Left lobe of liver (tissue), 2 donors: ENCODE results near the gene FAM90A1. TPM values are rescaled to one million over a fixed set of nuclear protein-coding genes. Genes with fewer than 3 reads are reported as not detected.
"Not testable (repeated sequence)": the region's sequence is repeated elsewhere in the genome, so short reads cannot be mapped to it uniquely, and the experiment has no call there.

ENCODE experiments used
- ATAC-seq: fragments of 200-7000 bp; cut with Tn5 transposase; one replicate; pipeline ENCODE4 v1.9.1; 2020; ENCODE audit warnings: mild to moderate bottlenecking, moderate library complexity
- DNase-seq: peaks from one replicate; pipeline ENCODE4 v3.0.0-alpha.2; 2020; ENCODE audit warnings: low spot score
- total RNA-seq: library from RNA; stranded (reverse); gene quantifications from one replicate; pipeline ENCODE4 v1.2.1, GENCODE V29; 2021
- donor health status: DM: no; HTN: no; CAD: no; lungs with moderate emphysema.
- donor health status: DM: no; HTN: yes; CAD: no.

Gene FAM90A1, protein sequence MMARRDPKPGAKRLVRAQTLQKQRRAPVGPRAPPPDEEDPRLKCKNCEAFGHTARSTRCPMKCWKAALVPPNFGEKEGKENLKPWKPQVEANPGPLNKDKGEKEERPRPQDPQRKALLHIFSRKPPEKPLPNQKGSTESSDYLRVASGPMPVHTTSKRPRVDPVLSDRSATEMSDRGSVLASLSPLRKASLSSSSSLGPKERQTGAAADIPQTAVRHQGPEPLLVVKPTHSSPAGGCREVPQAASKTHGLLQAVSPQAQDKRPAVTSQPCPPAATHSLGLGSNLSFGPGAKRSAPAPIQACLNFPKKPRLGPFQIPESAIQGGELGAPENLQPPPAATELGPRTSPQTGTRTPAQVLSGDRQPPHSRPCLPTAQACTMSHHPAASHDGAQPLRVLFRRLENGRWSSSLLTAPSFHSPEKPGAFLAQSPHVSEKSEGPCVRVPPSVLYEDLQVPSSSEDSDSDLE
- total RNA-seq, result not detected

DNA sequence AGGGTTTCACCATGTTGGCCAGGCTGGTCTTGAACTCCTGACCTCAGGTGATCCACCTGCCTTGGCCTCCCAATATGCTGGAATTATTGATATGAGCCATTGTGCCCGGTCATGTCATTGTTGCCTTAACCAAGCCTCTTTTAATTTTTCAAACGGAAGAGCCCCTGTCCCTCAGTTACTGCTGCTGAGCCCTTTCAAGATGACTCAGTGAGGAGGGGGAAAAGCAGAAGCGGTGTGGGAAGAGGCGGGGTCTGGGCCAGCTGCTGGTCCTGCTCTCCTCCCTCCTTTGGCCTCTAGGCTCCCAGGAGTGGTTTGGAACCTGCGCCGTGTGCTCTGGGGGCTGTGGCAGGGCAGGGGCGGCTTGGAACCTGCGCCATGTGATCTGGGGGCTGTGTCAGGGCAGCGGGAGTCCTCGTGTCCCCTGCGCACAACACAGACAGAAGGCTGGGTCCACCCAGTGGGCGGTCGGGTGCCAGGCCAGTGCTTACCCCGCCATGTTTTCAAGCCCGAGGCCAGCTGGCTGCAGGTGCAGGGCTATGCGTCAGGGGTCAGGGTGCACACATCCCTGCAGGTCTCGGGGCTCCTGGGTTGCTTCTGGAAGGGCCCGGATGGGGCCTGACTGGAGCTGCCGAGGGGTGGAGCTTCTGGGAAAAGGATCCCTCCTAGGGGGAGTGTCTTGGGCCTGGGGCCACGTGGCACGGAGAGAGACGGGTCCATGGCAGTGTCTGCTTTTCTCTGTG, at the start of gene FAM90A1:
Gene FAM90A1 (minus strand): TSS at position 627 of the 740 bp plus-strand sequence. CDS start 2,786 bp downstream, outside the sequence.
- not testable (repeated sequence) for ATAC-seq, DNase-seq

DNA sequence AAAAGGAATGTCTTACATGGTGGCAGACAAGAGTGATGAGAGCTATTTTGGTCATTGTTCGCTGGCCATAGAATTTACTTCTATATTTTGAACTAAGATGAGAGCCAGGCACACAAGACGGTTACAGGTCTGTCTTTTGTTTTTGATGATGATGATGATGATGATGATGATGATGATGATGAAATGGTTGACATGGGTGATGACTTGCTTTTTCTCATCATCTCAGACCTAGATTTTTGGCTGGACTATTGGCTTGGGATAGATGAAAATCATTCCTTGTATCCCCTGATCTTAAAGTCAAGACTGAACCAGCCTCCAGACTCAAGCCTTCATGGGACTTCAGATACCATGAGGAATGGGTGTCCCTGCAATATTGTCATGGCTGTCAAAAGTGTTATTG, 49.0 kb upstream of the FAM90A1 start:
- not testable (repeated sequence) for ATAC-seq, DNase-seq

DNA sequence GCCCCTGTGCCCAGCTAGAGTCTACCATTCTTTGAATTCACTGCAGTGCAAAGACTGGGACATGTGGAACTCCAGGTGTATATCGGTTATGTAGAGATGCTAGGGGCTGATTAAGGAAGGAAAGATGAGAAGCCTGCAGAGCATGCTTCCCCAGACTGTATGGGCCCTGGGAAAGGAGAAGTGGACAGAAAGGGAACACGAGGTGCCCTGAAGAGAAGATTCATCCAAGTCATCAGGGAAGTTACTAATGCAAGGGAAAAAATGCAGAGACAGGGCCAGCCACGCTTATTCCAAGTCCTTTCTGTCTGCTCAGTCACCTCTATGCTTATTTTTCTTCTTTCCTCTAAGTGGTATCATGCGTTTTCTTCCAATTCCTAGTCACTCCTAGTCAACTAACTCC, 39.3 kb upstream of the FAM90A1 start:
- DNase-seq, ATAC-seq: not testable (repeated sequence)

DNA sequence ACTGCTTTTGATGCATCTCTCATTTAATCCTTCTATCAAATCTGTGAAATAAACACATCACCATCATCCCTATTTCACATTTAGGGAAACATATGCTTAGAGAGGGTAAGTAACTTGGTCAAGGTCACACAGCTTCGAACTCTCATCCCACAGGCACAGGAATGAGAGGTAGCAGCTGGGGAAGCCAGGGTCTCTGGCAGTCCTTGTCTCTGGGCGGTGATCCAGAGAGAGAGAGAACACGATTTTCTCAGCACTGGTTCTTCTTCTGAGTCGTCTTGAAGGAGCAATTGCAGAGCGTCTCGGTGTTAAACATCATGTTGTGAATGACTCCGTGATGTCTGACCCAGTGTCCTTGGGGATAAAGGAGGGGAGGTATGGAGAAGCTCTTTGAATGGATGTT, 36.8 kb upstream of the FAM90A1 start:
- not testable (repeated sequence) for DNase-seq, ATAC-seq

DNA sequence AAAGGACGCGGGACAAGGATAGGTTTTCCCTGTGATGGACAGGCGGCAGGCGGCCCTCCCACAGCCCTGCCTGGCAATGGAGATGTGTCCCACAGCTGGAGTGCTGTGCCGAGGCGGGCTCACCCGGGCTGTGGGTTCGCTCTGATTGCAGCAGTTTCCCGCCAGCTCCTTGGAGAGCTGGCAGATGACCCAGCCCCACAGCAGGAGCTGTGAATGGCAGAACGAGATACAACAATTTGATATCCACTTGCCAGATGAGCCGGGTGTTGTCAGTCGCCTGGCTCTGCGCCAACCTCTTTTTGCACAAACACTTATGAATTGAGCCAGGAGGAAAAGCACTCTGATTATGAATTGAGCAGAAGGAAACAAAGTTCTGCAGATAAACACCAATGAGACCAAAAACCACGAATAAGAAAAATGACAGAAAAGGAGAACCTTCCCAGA, 33.7 kb upstream of the FAM90A1 start:
- not testable (repeated sequence) for DNase-seq, ATAC-seq

DNA sequence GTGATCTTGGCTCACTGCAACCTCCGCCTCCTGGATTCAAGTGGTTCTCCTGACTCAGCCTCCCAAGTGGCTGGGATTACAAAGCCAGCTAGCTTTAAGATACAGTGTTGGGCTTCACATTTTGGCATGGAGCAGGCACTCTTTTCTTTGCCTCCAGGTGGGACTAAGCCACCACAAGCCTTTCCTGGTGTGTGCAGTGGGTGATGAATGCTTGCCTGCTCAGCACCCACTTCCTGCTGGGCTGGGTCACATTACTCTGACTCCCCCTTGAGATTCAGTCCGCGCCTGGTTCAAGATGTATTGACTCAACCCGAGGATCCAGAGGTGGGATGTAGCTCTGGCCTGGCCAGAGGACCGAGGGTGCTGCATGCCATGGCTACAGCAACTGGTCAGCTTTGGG, 28.9 kb upstream of the FAM90A1 start:
- ATAC-seq, DNase-seq: not testable (repeated sequence)

GRCh38 chr12:8254705-8255104, 27.3 kb upstream of the FAM90A1 start:
- ATAC-seq, DNase-seq: not testable (repeated sequence)

GRCh38 chr12:8252056-8252818, 24.8 kb upstream of the FAM90A1 start:
- DNase-seq, result not testable (repeated sequence)

GRCh38 chr12:8251616-8252015, 24.2 kb upstream of the FAM90A1 start:
- not testable (repeated sequence) for DNase-seq, ATAC-seq

More at GRCh38 chr12:8252056-8252818, 24.8 kb upstream of the FAM90A1 start:
- ATAC-seq, result not testable (repeated sequence)

GRCh38 chr12:8246941-8247535, 19.6 kb upstream of the FAM90A1 start:
- not testable (repeated sequence) for DNase-seq, ATAC-seq

DNA sequence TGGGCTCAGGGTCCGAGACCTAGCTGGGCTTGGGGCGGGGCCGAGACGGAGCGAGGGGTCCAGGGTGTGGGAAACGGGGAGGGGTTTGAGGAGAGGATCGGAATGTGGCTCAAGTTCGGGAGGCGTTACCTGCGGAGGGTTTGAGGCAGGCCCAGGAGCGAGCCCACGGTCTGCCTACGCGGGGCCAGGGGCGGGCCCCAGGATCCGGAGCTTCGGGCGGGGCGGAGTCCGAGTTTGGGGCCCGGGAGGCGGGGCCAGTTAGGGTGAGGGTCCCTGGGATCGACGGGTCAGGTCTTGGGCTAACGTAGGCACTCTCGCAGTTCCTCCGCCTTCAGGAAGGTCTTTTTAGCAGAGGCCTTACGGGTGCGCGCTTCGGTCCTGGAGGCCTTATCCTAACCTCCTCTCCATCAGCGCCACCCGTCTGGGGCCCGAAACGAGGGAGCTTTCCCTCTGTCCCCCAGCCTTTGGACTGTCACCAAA, 16.3 kb upstream of the FAM90A1 start:
- not testable (repeated sequence) for ATAC-seq, DNase-seq

DNA sequence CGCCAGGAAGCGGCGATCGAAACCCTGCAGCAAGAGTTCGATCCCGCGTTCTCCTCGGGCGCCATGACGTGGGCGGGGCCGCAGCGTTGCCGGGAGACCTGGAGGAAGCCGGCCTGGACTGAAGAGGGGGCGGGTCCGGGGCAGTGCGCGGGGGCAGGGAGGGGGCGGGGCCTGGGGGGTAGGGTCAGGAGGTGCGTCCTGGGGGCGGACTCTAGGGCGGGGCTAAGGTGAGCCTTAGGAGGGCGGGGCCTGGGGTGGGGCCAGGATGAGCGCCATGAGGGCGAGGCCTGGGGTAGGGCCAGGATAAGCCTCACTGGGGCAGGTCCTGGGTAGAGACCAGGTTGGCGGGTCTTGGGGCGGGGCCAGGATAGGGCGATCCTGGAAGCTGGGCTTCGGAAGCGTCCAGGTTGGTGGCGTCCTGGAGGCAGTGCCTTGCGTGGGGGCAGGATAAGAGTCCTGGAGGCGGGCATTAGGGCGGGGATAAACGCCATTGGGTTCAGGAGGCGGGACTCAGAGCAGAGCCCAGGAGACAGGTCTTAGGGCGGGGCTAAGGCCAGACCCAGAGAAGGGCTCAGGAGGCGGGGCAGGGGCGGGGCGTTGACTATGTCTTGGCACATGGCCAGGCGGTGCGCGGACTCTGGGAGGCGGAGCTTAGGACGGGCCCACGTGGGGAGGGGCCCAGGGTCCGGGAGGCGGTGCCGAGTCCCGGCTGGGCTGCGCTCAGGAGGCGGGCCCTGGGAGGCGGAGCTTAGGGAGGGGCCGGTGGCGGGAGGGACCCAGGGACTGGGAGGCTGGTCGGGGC, 15.7 kb upstream of the FAM90A1 start:
- DNase-seq, result peak; percentile 100

GRCh38 chr12:8242622-8242879, 15.1 kb upstream of the FAM90A1 start:
- not testable (repeated sequence) for DNase-seq
- peak; percentile 5 for ATAC-seq

More for the DNA sequence above, 15.7 kb upstream of the FAM90A1 start:
- peak; percentile 100 for ATAC-seq

DNA sequence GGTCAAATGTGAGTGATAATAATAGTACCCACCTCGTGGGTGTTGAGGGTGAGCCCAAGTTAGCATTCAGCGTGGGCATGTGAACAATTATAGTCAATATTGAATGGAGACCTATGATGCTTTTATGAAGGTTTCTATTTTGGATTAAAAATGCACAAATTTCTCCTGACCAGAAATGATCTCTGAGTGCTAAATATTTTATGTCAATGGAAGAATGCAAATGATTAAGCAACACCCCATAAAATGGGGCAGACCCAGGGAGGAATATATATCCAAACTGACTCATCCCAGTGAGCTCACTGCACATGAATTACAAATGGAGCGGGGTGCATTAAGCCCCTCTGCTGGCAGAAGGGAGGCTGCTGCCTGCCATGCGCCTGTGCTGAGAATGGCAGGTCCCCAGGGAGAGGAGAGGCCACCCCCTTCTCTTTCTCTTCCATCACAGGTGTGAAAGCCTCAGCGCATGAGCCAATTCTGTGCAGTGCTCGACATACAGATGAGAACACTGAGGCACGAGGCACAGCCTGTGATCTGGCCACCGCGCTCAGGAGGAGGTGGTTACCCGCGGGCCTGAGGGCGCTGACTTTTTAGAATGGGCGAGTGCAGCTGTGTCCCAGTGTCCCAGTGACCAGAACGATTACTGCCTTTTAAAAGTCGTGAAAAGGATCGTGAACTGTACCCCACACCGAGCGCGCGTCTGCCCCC, 14.7 kb upstream of the FAM90A1 start:
- DNase-seq, result not testable (repeated sequence)

DNA sequence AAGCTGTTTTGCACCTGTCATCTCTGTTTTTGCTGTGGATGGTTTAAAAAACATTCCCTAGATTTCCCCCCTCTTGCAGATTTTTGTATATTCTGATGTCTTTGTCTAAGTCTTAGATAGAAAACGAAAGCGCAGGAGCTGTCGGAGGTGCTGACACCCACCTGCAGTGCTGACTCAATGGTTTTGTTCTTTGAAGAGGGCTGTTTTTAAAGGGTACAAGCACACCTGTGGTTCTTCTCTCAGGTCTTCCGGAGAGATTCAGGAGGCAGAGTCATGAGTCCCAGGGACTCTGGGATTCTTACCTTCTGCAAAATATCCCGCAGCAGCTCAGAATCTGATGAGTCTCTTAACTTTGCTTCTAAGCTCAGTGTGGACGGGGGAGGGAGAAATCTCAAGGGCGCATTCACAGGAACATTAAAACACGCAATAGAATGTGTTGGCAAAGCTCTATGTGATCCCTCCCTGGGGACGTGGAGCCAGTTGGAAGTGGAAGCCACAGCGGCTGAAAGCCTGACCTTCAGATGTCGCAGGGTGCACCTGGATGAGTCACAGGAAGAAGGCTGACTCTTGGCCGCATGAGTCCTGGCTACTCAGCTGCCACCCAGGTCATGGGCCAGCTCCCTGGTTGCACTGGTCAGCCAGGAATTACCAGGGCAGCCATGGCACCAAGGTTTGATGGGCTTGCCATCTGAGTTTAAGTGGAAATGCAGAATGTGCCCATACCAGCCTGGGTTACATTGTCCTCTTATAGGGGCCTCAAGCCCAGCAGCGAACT, 13.1 kb upstream of the FAM90A1 start:
- not testable (repeated sequence) for ATAC-seq, DNase-seq

More for the DNA sequence above, 14.7 kb upstream of the FAM90A1 start:
- not testable (repeated sequence) for ATAC-seq

- ATAC-seq, DNase-seq: not testable (repeated sequence)
Observed at GRCh38 chr12:8237031-8237430, 9.6 kb upstream of the FAM90A1 start.

- DNase-seq, ATAC-seq: not testable (repeated sequence)
Observed at GRCh38 chr12:8235316-8236157, 8.1 kb upstream of the FAM90A1 start.
